Ramos (cell line): Measurements from ENCODE around the gene SSTR5.
"Not testable (repeated sequence)": the region's sequence is repeated elsewhere in the genome, so short reads cannot be mapped to it uniquely, and the experiment has no call there.

ENCODE experiments used
- in situ Hi-C: fragments of 300-500 bp; cut with MboI; formaldehyde crosslinking; loops from one replicate; pipeline ENCODE4 v1.14.3; 2022; ENCODE audit warnings: low sequenced_read_pairs; ENCODE audit not compliant: unreplicated experiment

The SSTR5 gene

GRCh38 chr16:1072526-1073261, at the start of gene SSTR5:
SSTR5 (plus strand) TSS chr16:1072747; CDS start chr16:1078869, 6,122 bp downstream.
- in situ Hi-C loops: loop anchor here (25.0 kb wide), 1 partner anchor 360 kb away; the partner anchor contains the start of genes ANTKMT, FBXL16 and METRN

GRCh38 chr16:1024138-1024537, 48.4 kb upstream of the SSTR5 start:
- in situ Hi-C loops: no loop called here

GRCh38 chr16:1025183-1025809, 47.3 kb upstream of the SSTR5 start:
- in situ Hi-C loops: not testable (repeated sequence)

- in situ Hi-C loops: no loop called here
These were observed 46.3 kb upstream of the SSTR5 start for GRCh38 chr16:1026057-1026783.

GRCh38 chr16:1026784-1027500, 45.6 kb upstream of the SSTR5 start:
- in situ Hi-C loops: no loop called here

GRCh38 chr16:1027501-1027815, 45.1 kb upstream of the SSTR5 start:
- in situ Hi-C loops: no loop called here

GRCh38 chr16:1028056-1028455, 44.5 kb upstream of the SSTR5 start:
- in situ Hi-C loops: no loop called here

GRCh38 chr16:1028524-1029258, 43.9 kb upstream of the SSTR5 start:
- in situ Hi-C loops: no loop called here

GRCh38 chr16:1029259-1029545, 43.3 kb upstream of the SSTR5 start:
- in situ Hi-C loops: no loop called here

GRCh38 chr16:1030473-1030901, 42.1 kb upstream of the SSTR5 start:
- in situ Hi-C loops: no loop called here

- in situ Hi-C loops: no loop called here
These were observed 40.9 kb upstream of the SSTR5 start for GRCh38 chr16:1031666-1032065.

- in situ Hi-C loops: no loop called here
These were observed 39.9 kb upstream of the SSTR5 start for GRCh38 chr16:1032607-1033006.

GRCh38 chr16:1033128-1033679, 39.3 kb upstream of the SSTR5 start:
- in situ Hi-C loops: no loop called here

GRCh38 chr16:1034230-1035065, 38.1 kb upstream of the SSTR5 start:
- in situ Hi-C loops: no loop called here

- in situ Hi-C loops: no loop called here
These were observed 37.5 kb upstream of the SSTR5 start for GRCh38 chr16:1035066-1035415.

- in situ Hi-C loops: no loop called here
These were observed 36.4 kb upstream of the SSTR5 start for GRCh38 chr16:1036166-1036565.

GRCh38 chr16:1036726-1037393, 35.7 kb upstream of the SSTR5 start:
- in situ Hi-C loops: no loop called here

- in situ Hi-C loops: no loop called here
These were observed 34.9 kb upstream of the SSTR5 start for GRCh38 chr16:1037394-1038257.
